ENCODE results near the gene DGKZ. TPM values are rescaled to one million over a fixed set of nuclear protein-coding genes. Genes with fewer than 3 reads are reported as not detected.

DGKZ gene
- total and polyA plus RNA-seq, 2 of the 13 experiments (the other 11 are each of a cell fraction or from before 2014, with no cell fraction given) = 15.8 to 20.7 TPM

- no peak for TF ChIP-seq KIAA2018 (CRISPR knock-in tag; IDR thresholded peaks at IDR 0.05; ENCODE audit: borderline replicate concordance)
- TF ChIP-seq ZNF850 (CRISPR knock-in tag; conservative IDR thresholded peaks at IDR 0.05) = 0 out of 2 replicates have a peak, but pooled peaks have one; percentile 30
- no peak for TF ChIP-seq GLI4 (CRISPR knock-in tag; IDR thresholded peaks at IDR 0.05; ENCODE audit: borderline replicate concordance)
- no peak for TF ChIP-seq ZNF678 (CRISPR knock-in tag; IDR thresholded peaks at IDR 0.05)
- TF ChIP-seq KDM2A (CRISPR knock-in tag; IDR thresholded peaks at IDR 0.05; ENCODE audit: borderline replicate concordance, low read depth) = peak; percentile 89; the same call in 1 of the 2 replicates
- TF ChIP-seq ZNF224 (CRISPR knock-in tag; IDR thresholded peaks at IDR 0.05) = no peak; the same call in 1 of the 2 replicates
- TF ChIP-seq HDAC6 (IDR thresholded peaks at IDR 0.05; ENCODE audit: low read depth, low read length) = no peak
- TF ChIP-seq RXRA (CRISPR knock-in tag; IDR thresholded peaks at IDR 0.05) = no peak
- no peak for TF ChIP-seq ZFP36 (IDR thresholded peaks at IDR 0.05; ENCODE audit: borderline replicate concordance, low read depth, low read length, partially characterized antibody)
- no peak for TF ChIP-seq AGO1 (IDR thresholded peaks at IDR 0.05; ENCODE audit: low read depth, low read length, poor library complexity, severe bottlenecking)
- TF ChIP-seq PAWR (CRISPR knock-in tag; IDR thresholded peaks at IDR 0.05; ENCODE audit: borderline replicate concordance) = no peak
- no peak for TF ChIP-seq RBM22 (optimal IDR thresholded peaks at IDR 0.05; ENCODE audit: low read length)
Observed at GRCh38 chr11:46389450-46390330, 42.4 kb downstream of the DGKZ start (continued).

Data from HepG2 (cell line).